Ureter (tissue), 1 donor: ENCODE data around the gene FGF22. TPM values are rescaled to one million over a fixed set of nuclear protein-coding genes. Genes with fewer than 3 reads are reported as not detected.

Source experiments
- DNase-seq: peaks from one replicate; pipeline ENCODE4 v3.0.0-alpha.2; 2020; ENCODE audit warnings: low spot score
- total RNA-seq: library from RNA; stranded (reverse); gene quantifications from one replicate; pipeline ENCODE4 v1.2.4, GENCODE V29; 2023
- donor health status: DM: yes; HTN: yes; CAD: no.

FGF22 gene
- total RNA-seq, 1 donor from 2014 or later, result 0.29 TPM

- peak; percentile 75 for DNase-seq
These were observed 40.0 kb downstream of the FGF22 start for GRCh38 chr19:679418-680286.

- peak; percentile 100 for DNase-seq
These were observed 40.8 kb downstream of the FGF22 start for GRCh38 chr19:680287-681028.

GRCh38 chr19:681029-682019 lies 41.6 kb downstream of the FGF22 start:
- DNase-seq, result no peak

GRCh38 chr19:682678-683320 lies 43.1 kb downstream of the FGF22 start:
- DNase-seq, result no peak

DNA sequence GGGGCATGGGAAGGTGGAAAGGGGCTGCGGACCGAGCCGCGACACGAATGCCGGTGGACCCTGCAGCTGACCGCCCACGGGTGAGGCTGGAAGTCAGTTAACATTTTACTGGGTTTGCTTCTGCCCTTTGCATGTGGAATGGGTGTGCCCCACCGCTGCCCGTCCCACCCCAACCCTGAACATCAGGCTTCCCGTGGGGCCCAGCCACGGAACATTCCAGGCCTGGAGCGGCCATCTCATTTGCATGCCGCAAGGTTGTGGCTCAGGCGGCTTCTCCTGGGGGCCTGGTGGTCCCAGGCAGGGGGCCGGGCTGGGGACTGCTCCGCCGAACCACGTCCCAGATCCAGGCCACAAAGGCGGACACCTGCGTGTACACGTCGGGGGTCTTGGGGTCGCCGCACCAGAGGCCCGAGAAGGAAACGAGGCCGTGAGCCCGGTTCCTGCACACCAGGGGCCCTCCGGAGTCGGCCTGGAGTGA lies 45.8 kb downstream of the FGF22 start:
- no peak for DNase-seq

GRCh38 chr19:686589-687297 lies 47.1 kb downstream of the FGF22 start:
- DNase-seq, result no peak

- no peak for DNase-seq
These were observed 48.0 kb downstream of the FGF22 start for GRCh38 chr19:687569-688166.

DNA sequence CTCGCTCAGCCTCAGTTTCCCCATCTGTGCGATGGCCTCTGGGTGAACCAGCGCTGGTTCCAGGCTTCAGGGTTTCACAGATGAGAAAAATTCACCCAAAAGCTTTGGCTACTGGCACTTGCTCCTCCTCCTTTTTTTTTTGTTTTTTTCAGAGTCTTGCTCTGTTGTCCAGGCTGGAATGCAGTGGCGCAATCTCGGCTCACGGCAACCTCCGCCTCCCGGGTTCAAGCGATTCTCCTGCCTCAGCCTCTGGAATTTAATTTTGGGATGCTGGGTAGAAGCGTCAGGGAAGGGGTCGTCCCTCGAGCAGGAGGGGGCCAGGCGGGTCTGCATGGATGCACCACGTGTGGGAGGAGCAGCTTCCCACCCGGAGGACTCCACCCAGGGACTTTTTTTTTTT lies 48.5 kb downstream of the FGF22 start:
- no peak for DNase-seq

DNA sequence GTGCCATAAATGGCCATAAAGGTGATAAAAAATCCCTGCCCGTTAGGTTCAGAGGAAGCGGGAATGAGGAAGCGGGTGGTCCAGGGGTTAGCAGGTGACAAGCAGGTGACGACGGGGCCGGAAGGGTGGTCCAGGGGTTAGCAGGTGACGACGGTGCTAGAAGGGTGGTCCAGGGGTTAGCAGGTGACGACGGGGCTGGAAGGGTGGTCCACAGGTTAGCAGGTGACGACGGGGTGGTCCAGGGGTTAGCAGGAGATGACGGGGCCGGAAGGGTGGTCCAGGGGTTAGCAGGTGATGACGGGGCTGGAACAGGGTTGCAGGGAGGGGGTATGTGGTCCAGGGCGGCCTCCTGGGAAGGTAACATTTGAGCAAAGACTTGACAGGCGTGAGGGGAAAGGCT lies 49.3 kb downstream of the FGF22 start:
- no peak for DNase-seq

DNA sequence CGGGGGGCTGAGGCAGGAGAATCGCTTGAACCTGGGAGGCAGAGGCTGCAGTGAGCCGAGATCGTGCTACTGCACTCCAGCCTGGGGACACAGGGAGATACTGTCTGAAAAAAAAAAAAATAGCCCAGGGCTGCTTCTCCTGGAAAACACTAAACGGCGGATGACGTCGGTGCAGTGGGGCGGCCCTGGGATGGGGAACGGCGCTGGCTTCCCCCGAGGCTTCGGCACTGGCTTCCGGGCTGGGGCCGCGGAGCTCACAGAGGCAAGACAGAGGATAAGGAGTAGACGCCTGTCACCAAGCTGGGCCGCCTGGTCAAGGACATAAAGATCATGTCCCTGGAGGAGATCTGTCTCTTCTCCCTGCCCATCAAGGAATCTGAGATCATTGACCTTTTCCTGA lies 50.5 kb downstream of the FGF22 start:
- DNase-seq, result no peak

Other genes starting within 250 kb of the FGF22 start
- gene C2CD4C, start 230.7 kb upstream of the FGF22 start, total RNA-seq, result 1.1 TPM
- gene SHC2, start 178.8 kb upstream of the FGF22 start, total RNA-seq, result 27.6 TPM
- 0.49 TPM for gene MADCAM1, start 143.4 kb upstream of the FGF22 start, total RNA-seq
- 11.2 TPM for gene TPGS1, start 132.4 kb upstream of the FGF22 start, total RNA-seq
- 30.8 TPM for gene CDC34, start 108.1 kb upstream of the FGF22 start, total RNA-seq
- 0.83 TPM for gene GZMM, start 95.8 kb upstream of the FGF22 start, total RNA-seq
- gene BSG, start 67.3 kb upstream of the FGF22 start, total RNA-seq, result 273 TPM
- gene HCN2, start 50.0 kb upstream of the FGF22 start, total RNA-seq, result not detected
- 56.4 TPM for gene POLRMT, start 6.3 kb upstream of the FGF22 start, total RNA-seq
- 54.5 TPM for gene RNF126, start 23.3 kb downstream of the FGF22 start, total RNA-seq
- gene FSTL3, start 36.5 kb downstream of the FGF22 start, total RNA-seq, result 29.8 TPM
- not detected for gene PRSS57, start 55.6 kb downstream of the FGF22 start, total RNA-seq
- 26.0 TPM for gene PALM, start 69.1 kb downstream of the FGF22 start, total RNA-seq
- 2.4 TPM for gene MISP, start 111.2 kb downstream of the FGF22 start, total RNA-seq
- gene PTBP1, start 157.6 kb downstream of the FGF22 start, total RNA-seq, result 374 TPM
- not detected for gene PLPPR3, start 182.1 kb downstream of the FGF22 start, total RNA-seq
- not detected for gene AZU1, start 188.0 kb downstream of the FGF22 start, total RNA-seq
- gene PRTN3, start 201.1 kb downstream of the FGF22 start, total RNA-seq, result not detected
- 0.81 TPM for gene ELANE, start 212.4 kb downstream of the FGF22 start, total RNA-seq
- 139 TPM for gene CFD, start 219.8 kb downstream of the FGF22 start, total RNA-seq